ENCODE data around the gene MOB4.
"Not testable (repeated sequence)": the region's sequence is repeated elsewhere in the genome, so short reads cannot be mapped to it uniquely, and the experiment has no call there.

The MOB4 gene

GRCh38 chr2:197555467-197555866 lies 39.6 kb downstream of the MOB4 start:
- Histone ChIP-seq H3K27me3 (ENCODE audit: control insufficient read depth, insufficient read depth, low read length) (no peaks in the 10 kb centered on the region), H3K27ac (ENCODE audit: low read length) (no peak overlapping the region), H3K36me3 (ENCODE audit: control insufficient read depth, insufficient read depth, low read length) (no peaks in the 10 kb centered on the region), H3K4me1 (ENCODE audit: control insufficient read depth, insufficient read depth, low read length) (no peaks in the 10 kb centered on the region), H3K9me3 (ENCODE audit: control insufficient read depth, insufficient read depth, low read length) (no peaks in the 10 kb centered on the region), H3K4me3 (ENCODE audit: low read length) (no peak overlapping the region)
- no peak for DNase-seq (ENCODE audit: low read depth, low spot score)

- H3K9me3 ChIP-seq (ENCODE audit: control insufficient read depth, insufficient read depth, low read length) = no peaks in the 10 kb centered on the region
- no peaks in the 10 kb centered on the region for H3K4me1 ChIP-seq (ENCODE audit: control insufficient read depth, insufficient read depth, low read length)
- WGBS (ENCODE audit: insufficient coverage, insufficient read length) = no CpG with 5 or more reads among the region's 1 CpG
- H3K27me3 ChIP-seq (ENCODE audit: control insufficient read depth, insufficient read depth, low read length) = no peaks in the 10 kb centered on the region
- no peak for DNase-seq (ENCODE audit: low read depth, low spot score)
- H3K4me3 ChIP-seq (ENCODE audit: low read length) = no peak overlapping the region
- H3K27ac ChIP-seq (ENCODE audit: low read length) = no peak overlapping the region
- H3K36me3 ChIP-seq (ENCODE audit: control insufficient read depth, insufficient read depth, low read length) = no peaks in the 10 kb centered on the region
Measured at GRCh38 chr2:197556456-197556855, 40.6 kb downstream of the MOB4 start.

GRCh38 chr2:197558393-197558792 lies 42.5 kb downstream of the MOB4 start:
- H3K9me3 ChIP-seq (ENCODE audit: control insufficient read depth, insufficient read depth, low read length) = no peaks in the 10 kb centered on the region
- no peak overlapping the region for H3K4me3 ChIP-seq (ENCODE audit: low read length)
- no peaks in the 10 kb centered on the region for H3K4me1 ChIP-seq (ENCODE audit: control insufficient read depth, insufficient read depth, low read length)
- H3K36me3 ChIP-seq (ENCODE audit: control insufficient read depth, insufficient read depth, low read length) = no peaks in the 10 kb centered on the region
- H3K27me3 ChIP-seq (ENCODE audit: control insufficient read depth, insufficient read depth, low read length) = no peaks in the 10 kb centered on the region
- WGBS (ENCODE audit: insufficient coverage, insufficient read length) = no CpG with 5 or more reads among the region's 3 CpGs
- H3K27ac ChIP-seq (ENCODE audit: low read length) = no peak overlapping the region
- no peak for DNase-seq (ENCODE audit: low read depth, low spot score)

GRCh38 chr2:197559681-197560080 lies 43.8 kb downstream of the MOB4 start:
- no peak overlapping the region for H3K4me3 ChIP-seq (ENCODE audit: low read length)
- no peak for DNase-seq (ENCODE audit: low read depth, low spot score)
- WGBS (ENCODE audit: insufficient coverage, insufficient read length) = no CpG with 5 or more reads among the region's 5 CpGs
- H3K4me1 ChIP-seq (ENCODE audit: control insufficient read depth, insufficient read depth, low read length) = no peaks in the 10 kb centered on the region
- no peaks in the 10 kb centered on the region for H3K36me3 ChIP-seq (ENCODE audit: control insufficient read depth, insufficient read depth, low read length)
- H3K27ac ChIP-seq (ENCODE audit: low read length) = no peak overlapping the region
- H3K9me3 ChIP-seq (ENCODE audit: control insufficient read depth, insufficient read depth, low read length) = no peaks in the 10 kb centered on the region
- no peaks in the 10 kb centered on the region for H3K27me3 ChIP-seq (ENCODE audit: control insufficient read depth, insufficient read depth, low read length)

GRCh38 chr2:197560146-197560665 lies 44.3 kb downstream of the MOB4 start:
- H3K4me1 ChIP-seq (ENCODE audit: control insufficient read depth, insufficient read depth, low read length) = no peaks in the 10 kb centered on the region
- H3K27me3 ChIP-seq (ENCODE audit: control insufficient read depth, insufficient read depth, low read length) = no peaks in the 10 kb centered on the region
- H3K4me3 ChIP-seq (ENCODE audit: low read length) = no peak overlapping the region
- no CpG with 5 or more reads among the region's 9 CpGs for WGBS (ENCODE audit: insufficient coverage, insufficient read length)
- no peak for DNase-seq (ENCODE audit: low read depth, low spot score)
- no peak overlapping the region for H3K27ac ChIP-seq (ENCODE audit: low read length)
- H3K36me3 ChIP-seq (ENCODE audit: control insufficient read depth, insufficient read depth, low read length) = no peaks in the 10 kb centered on the region
- H3K9me3 ChIP-seq (ENCODE audit: control insufficient read depth, insufficient read depth, low read length) = no peaks in the 10 kb centered on the region

GRCh38 chr2:197571627-197572271 lies 55.9 kb downstream of the MOB4 start:
- Histone ChIP-seq H3K4me1 (ENCODE audit: control insufficient read depth, insufficient read depth, low read length) (no peaks in the 10 kb centered on the region), H3K27me3 (ENCODE audit: control insufficient read depth, insufficient read depth, low read length) (no peaks in the 10 kb centered on the region), H3K36me3 (ENCODE audit: control insufficient read depth, insufficient read depth, low read length) (no peaks in the 10 kb centered on the region), H3K27ac (ENCODE audit: low read length) (no peak overlapping the region), H3K4me3 (ENCODE audit: low read length) (no peak overlapping the region), H3K9me3 (ENCODE audit: control insufficient read depth, insufficient read depth, low read length) (no peaks in the 10 kb centered on the region; the same call in 1 of the 2 replicates)
- no CpG with 5 or more reads among the region's 10 CpGs for WGBS (ENCODE audit: insufficient coverage, insufficient read length)
- no peak for DNase-seq (ENCODE audit: low read depth, low spot score)

GRCh38 chr2:197573608-197574007 lies 57.7 kb downstream of the MOB4 start:
- DNase-seq (ENCODE audit: low read depth, low spot score) = no peak
- Histone ChIP-seq H3K9me3 (ENCODE audit: control insufficient read depth, insufficient read depth, low read length) (no peaks in the 10 kb centered on the region; the same call in 1 of the 2 replicates), H3K27ac (ENCODE audit: low read length) (no peak overlapping the region), H3K4me3 (ENCODE audit: low read length) (no peak overlapping the region), H3K27me3 (ENCODE audit: control insufficient read depth, insufficient read depth, low read length) (no peaks in the 10 kb centered on the region), H3K36me3 (ENCODE audit: control insufficient read depth, insufficient read depth, low read length) (no peaks in the 10 kb centered on the region), H3K4me1 (ENCODE audit: control insufficient read depth, insufficient read depth, low read length) (no peaks in the 10 kb centered on the region)
- no CpG with 5 or more reads among the region's 2 CpGs for WGBS (ENCODE audit: insufficient coverage, insufficient read length)

GRCh38 chr2:197575987-197576386 lies 60.1 kb downstream of the MOB4 start:
- H3K9me3 ChIP-seq (ENCODE audit: control insufficient read depth, insufficient read depth, low read length) = no peaks in the 10 kb centered on the region; the same call in 1 of the 2 replicates
- no peak overlapping the region for H3K4me3 ChIP-seq (ENCODE audit: low read length)
- H3K27me3 ChIP-seq (ENCODE audit: control insufficient read depth, insufficient read depth, low read length) = no peaks in the 10 kb centered on the region
- WGBS (ENCODE audit: insufficient coverage, insufficient read length) = no CpG with 5 or more reads among the region's 2 CpGs
- no peaks in the 10 kb centered on the region; the same call in 1 of the 2 replicates for H3K4me1 ChIP-seq (ENCODE audit: control insufficient read depth, insufficient read depth, low read length)
- H3K36me3 ChIP-seq (ENCODE audit: control insufficient read depth, insufficient read depth, low read length) = no peaks in the 10 kb centered on the region
- H3K27ac ChIP-seq (ENCODE audit: low read length) = no peak overlapping the region
- no peak for DNase-seq (ENCODE audit: low read depth, low spot score)

GRCh38 chr2:197576631-197577030 lies 60.8 kb downstream of the MOB4 start:
- Histone ChIP-seq H3K27ac (ENCODE audit: low read length) (no peak overlapping the region), H3K27me3 (ENCODE audit: control insufficient read depth, insufficient read depth, low read length) (no peaks in the 10 kb centered on the region), H3K36me3 (ENCODE audit: control insufficient read depth, insufficient read depth, low read length) (no peaks in the 10 kb centered on the region), H3K4me3 (ENCODE audit: low read length) (no peak overlapping the region), H3K9me3 (ENCODE audit: control insufficient read depth, insufficient read depth, low read length) (no peaks in the 10 kb centered on the region; the same call in 1 of the 2 replicates), H3K4me1 (ENCODE audit: control insufficient read depth, insufficient read depth, low read length) (no peaks in the 10 kb centered on the region; the same call in 1 of the 2 replicates)
- DNase-seq (ENCODE audit: low read depth, low spot score) = no peak
- whole genome bisulfite sequencing (ENCODE audit: insufficient coverage, insufficient read length) = no CpG with 5 or more reads among the region's 3 CpGs

GRCh38 chr2:197577446-197577845 lies 61.6 kb downstream of the MOB4 start:
- peak overlapping the region; percentile 81 for H3K27ac ChIP-seq (ENCODE audit: low read length)
- WGBS (ENCODE audit: insufficient coverage, insufficient read length) = no CpG with 5 or more reads among the region's 4 CpGs

GRCh38 chr2:197578294-197578693 lies 62.4 kb downstream of the MOB4 start:
- no CpG with 5 or more reads among the region's 2 CpGs for WGBS (ENCODE audit: insufficient coverage, insufficient read length)
- not testable (repeated sequence) for H3K4me1 ChIP-seq (ENCODE audit: control insufficient read depth, insufficient read depth, low read length); H3K4me3 ChIP-seq (ENCODE audit: low read length); DNase-seq (ENCODE audit: low read depth, low spot score); H3K9me3 ChIP-seq (ENCODE audit: control insufficient read depth, insufficient read depth, low read length); H3K27me3 ChIP-seq (ENCODE audit: control insufficient read depth, insufficient read depth, low read length); H3K36me3 ChIP-seq (ENCODE audit: control insufficient read depth, insufficient read depth, low read length); H3K27ac ChIP-seq (ENCODE audit: low read length)

More at GRCh38 chr2:197577446-197577845, 61.6 kb downstream of the MOB4 start:
- no peak for DNase-seq (ENCODE audit: low read depth, low spot score)
- H3K9me3 ChIP-seq (ENCODE audit: control insufficient read depth, insufficient read depth, low read length) = no peaks in the 10 kb centered on the region; the same call in 1 of the 2 replicates
- H3K36me3 ChIP-seq (ENCODE audit: control insufficient read depth, insufficient read depth, low read length) = no peaks in the 10 kb centered on the region
- no peaks in the 10 kb centered on the region for H3K27me3 ChIP-seq (ENCODE audit: control insufficient read depth, insufficient read depth, low read length)
- no peaks in the 10 kb centered on the region; the same call in 1 of the 2 replicates for H3K4me1 ChIP-seq (ENCODE audit: control insufficient read depth, insufficient read depth, low read length)
- no peak overlapping the region for H3K4me3 ChIP-seq (ENCODE audit: low read length)
